BLaER1 (cell line): ENCODE measurements around the gene LPCAT3.
A peak's percentile ranks its signal among the peaks of the same experiment; 100 is the strongest.
"Not testable (repeated sequence)": the region's sequence is repeated elsewhere in the genome, so short reads cannot be mapped to it uniquely, and the experiment has no call there.

Experiments
- H3K27ac ChIP-seq: shearing (Covaris generic); formaldehyde crosslinking; 2 replicates; pipeline ENCODE4 v1.8.1; 2022
- H3K27me3 ChIP-seq: shearing (Covaris generic); formaldehyde crosslinking; 2 replicates; pipeline ENCODE4 v1.8.1; 2022
- H3K36me3 ChIP-seq: shearing (Covaris generic); formaldehyde crosslinking; 2 replicates; pipeline ENCODE4 v1.8.1; 2022
- H3K4me1 ChIP-seq: shearing (Covaris generic); formaldehyde crosslinking; 2 replicates; pipeline ENCODE4 v1.8.1; 2022
- H3K4me2 ChIP-seq: shearing (Covaris generic); formaldehyde crosslinking; 2 replicates; pipeline ENCODE4 v1.8.1; 2022
- H3K4me3 ChIP-seq: shearing (Covaris generic); formaldehyde crosslinking; 2 replicates; pipeline ENCODE4 v1.8.1; 2022
- H3K9ac ChIP-seq: shearing (Covaris generic); formaldehyde crosslinking; 2 replicates; pipeline ENCODE4 v1.8.1; 2022
- H3K9me3 ChIP-seq: shearing (Covaris generic); formaldehyde crosslinking; 2 replicates; pipeline ENCODE4 v1.8.1; 2022
- H4K20me1 ChIP-seq: shearing (Covaris generic); formaldehyde crosslinking; 2 replicates; pipeline ENCODE4 v1.8.1; 2022
- Cebpa-rat ChIP-seq: shearing (Covaris generic); IDR thresholded peaks from 2 replicates; pipeline ENCODE4 v1.8.1; 2022

The LPCAT3 gene

DNA sequence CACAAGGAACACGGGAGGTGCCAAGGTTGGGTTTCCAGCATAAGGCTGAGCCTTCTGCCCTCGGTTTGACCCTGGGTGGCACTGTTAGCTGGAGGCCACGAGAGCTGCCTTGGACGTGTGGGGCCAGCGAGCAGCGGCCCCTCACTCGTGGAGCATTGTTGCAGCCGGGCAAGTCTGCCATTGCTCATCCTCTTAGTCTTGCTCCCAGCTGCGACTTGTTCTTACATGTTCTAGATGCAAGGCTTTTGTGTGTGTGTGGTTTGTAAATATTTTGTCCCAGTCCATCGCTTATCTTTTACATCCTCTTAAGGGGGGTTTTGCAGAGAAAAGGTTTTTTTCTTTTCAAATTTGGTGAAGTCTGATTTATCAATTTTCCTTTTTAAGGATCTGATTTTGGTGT is 21.1 kb upstream of the LPCAT3 start:
- Histone ChIP-seq H3K27me3 (no peaks in the 10 kb centered on the region), H3K4me3 (no peak overlapping the region), H4K20me1 (no peaks in the 10 kb centered on the region), H3K27ac (no peak overlapping the region), H3K9me3 (0 out of 2 replicates have a peak, but pooled peaks cover 7% of the 10 kb centered on the region), H3K9ac (no peak overlapping the region), H3K36me3 (no peaks in the 10 kb centered on the region), H3K4me1 (no peaks in the 10 kb centered on the region), H3K4me2 (no peak overlapping the region)
- TF ChIP-seq Cebpa-rat, result no peak

DNA sequence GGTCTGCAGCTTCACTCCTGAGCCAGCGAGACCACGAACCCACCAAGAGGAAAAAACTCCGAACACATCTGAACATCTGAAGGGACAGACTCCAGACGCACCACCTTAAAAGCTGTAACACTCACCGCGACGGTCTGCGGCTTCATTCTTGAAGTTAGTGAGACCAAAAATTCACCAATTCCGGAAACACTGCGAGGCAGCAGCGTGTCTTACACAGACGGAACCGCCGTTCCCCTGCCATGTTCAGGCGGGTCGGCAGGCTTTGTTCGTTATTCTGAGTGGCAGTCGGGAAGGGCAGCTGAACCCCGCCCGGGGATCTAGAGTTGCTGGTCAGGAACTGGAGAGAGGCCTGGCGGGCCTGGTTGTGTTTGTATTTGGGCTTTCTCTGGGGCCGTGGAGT is 20.3 kb upstream of the LPCAT3 start:
- H3K9ac ChIP-seq, result no peak overlapping the region
- 0 out of 2 replicates have a peak, but pooled peaks cover 7% of the 10 kb centered on the region for H3K9me3 ChIP-seq
- TF ChIP-seq Cebpa-rat, result no peak
- H3K4me3 ChIP-seq, result no peak overlapping the region
- no peaks in the 10 kb centered on the region for H3K4me1 ChIP-seq
- H4K20me1 ChIP-seq, result no peaks in the 10 kb centered on the region
- H3K27me3 ChIP-seq, result no peaks in the 10 kb centered on the region
- no peak overlapping the region for H3K27ac ChIP-seq
- H3K36me3 ChIP-seq, result no peaks in the 10 kb centered on the region
- no peak overlapping the region for H3K4me2 ChIP-seq

DNA sequence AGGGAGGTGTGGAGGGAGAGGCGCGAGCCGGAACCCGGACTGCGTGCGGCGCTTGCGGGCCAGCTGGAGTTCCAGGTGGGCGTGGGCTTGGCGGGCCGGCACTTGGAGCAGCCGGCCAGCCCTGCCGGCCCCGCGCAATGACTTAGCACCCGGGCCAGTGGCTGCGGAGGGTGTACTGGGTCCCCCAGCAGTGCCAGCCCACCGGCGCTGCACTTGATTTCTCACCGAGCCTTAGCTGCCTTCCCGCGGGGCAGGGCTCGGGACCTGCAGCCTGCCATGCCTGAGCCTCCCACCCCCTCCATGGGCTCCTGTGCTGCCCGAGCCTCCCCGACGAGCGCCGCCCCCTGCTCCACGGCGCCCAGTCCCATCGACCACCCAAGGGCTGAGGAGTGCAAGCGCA is 19.1 kb upstream of the LPCAT3 start:
- H3K9me3 ChIP-seq, H3K36me3 ChIP-seq, H3K4me2 ChIP-seq, H3K4me1 ChIP-seq, H3K27ac ChIP-seq, H3K4me3 ChIP-seq, H3K9ac ChIP-seq, H3K27me3 ChIP-seq, H4K20me1 ChIP-seq: not testable (repeated sequence)

DNA sequence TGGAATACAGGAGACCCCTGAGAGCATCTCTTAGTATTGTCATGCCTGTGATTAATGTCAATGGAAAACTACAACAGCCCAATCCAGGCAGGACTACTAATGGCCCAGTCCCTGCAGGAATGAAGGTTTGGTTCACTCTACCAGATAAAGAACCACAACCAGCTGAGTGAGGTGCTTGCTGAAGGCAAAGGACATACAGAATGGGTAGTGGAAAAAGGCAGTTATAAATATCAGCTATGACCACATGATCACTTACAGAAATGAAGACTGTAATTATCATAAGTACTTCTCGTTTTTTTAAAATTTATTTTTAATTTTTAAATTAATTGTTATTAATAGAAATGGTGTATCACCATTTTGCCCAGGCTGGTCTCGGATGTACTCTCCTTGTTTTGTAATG is 17.2 kb upstream of the LPCAT3 start:
- H3K9me3 ChIP-seq, result peaks cover 7% of the 10 kb centered on the region; the same call in 1 of the 2 replicates
- H3K27ac ChIP-seq, result no peak overlapping the region
- no peaks in the 10 kb centered on the region for H3K27me3 ChIP-seq
- H3K4me1 ChIP-seq, result no peaks in the 10 kb centered on the region
- no peaks in the 10 kb centered on the region for H3K36me3 ChIP-seq
- H3K9ac ChIP-seq, result no peak overlapping the region
- H3K4me3 ChIP-seq, result no peak overlapping the region
- H3K4me2 ChIP-seq, result no peak overlapping the region
- no peak for TF ChIP-seq Cebpa-rat
- H4K20me1 ChIP-seq, result no peaks in the 10 kb centered on the region

DNA sequence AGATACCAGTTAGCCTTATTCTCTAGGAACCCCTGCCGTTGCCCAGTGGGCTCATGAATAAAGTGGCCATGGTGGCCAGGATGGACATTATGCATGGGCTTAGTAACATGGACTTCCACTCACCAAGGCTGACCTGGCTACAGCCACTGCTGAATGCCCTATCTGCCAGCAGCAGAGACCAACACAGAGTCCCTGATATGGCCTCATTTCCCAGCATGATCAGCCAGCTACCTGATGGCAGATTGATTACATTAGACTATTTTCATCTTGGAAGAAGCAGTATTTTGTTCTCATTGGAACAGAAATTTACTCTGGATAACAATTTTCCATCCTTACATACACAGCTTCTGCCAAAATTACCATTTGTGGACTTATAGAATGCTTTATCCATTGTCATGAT is 16.2 kb upstream of the LPCAT3 start:
- no peak for TF ChIP-seq Cebpa-rat
- Histone ChIP-seq H3K4me3 (no peak overlapping the region), H3K27ac (no peak overlapping the region), H3K4me2 (no peak overlapping the region), H3K9me3 (peaks cover 7% of the 10 kb centered on the region; the same call in 1 of the 2 replicates), H3K27me3 (no peaks in the 10 kb centered on the region), H4K20me1 (no peaks in the 10 kb centered on the region), H3K4me1 (no peaks in the 10 kb centered on the region), H3K9ac (no peak overlapping the region), H3K36me3 (no peaks in the 10 kb centered on the region)

DNA sequence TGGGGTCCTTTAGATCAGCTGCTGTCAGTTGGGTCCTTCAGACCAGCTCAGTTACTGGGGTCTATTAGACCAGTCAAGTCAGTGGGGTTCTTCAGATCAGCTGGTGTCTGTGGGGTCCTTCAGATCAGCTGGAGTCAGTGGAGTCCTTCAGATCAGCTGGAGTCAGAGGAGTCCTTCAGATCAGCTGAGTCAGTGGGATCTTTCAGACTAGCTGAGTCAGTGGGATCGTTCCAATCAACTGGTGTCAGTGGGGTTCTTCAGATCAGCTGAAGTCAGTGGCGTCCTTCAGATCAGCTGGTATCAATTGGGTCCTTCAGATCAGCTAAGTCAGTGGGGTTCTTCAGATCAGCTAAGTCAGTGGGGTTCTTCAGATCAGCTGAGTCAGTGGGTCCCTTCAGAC is 14.7 kb upstream of the LPCAT3 start:
- Histone ChIP-seq H3K36me3 (no peaks in the 10 kb centered on the region), H3K4me2 (no peak overlapping the region), H3K4me1 (no peaks in the 10 kb centered on the region), H3K4me3 (no peak overlapping the region), H3K9me3 (no peaks in the 10 kb centered on the region; the same call in 1 of the 2 replicates), H3K27me3 (no peaks in the 10 kb centered on the region), H4K20me1 (no peaks in the 10 kb centered on the region), H3K27ac (no peak overlapping the region), H3K9ac (no peak overlapping the region)
- no peak for TF ChIP-seq Cebpa-rat

DNA sequence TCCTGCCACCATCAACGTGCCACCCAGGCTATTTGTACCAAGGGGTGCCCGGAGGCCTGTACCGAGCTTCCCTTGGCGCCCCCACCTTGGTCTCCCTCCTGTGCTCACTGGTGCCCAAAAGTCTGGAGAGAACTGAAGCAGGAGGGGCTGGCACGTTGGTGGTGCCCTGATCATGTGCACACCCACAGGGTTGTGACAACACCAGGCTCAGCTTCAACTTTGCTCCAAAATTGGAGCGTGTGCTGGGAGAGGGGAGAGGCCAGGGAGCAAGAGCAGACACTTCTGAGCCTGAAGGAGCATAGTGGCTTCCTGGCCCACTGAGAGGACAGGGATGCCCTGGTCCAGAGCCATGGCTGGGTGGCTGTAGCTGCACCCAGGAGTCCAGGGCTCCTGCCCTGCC is 13.0 kb upstream of the LPCAT3 start:
- Histone ChIP-seq H3K4me2 (no peak overlapping the region), H3K4me1 (no peaks in the 10 kb centered on the region), H4K20me1 (no peaks in the 10 kb centered on the region), H3K9ac (no peak overlapping the region), H3K9me3 (no peaks in the 10 kb centered on the region; the same call in 1 of the 2 replicates), H3K27me3 (no peaks in the 10 kb centered on the region), H3K36me3 (no peaks in the 10 kb centered on the region), H3K4me3 (no peak overlapping the region), H3K27ac (no peak overlapping the region)
- TF ChIP-seq Cebpa-rat, result no peak

DNA sequence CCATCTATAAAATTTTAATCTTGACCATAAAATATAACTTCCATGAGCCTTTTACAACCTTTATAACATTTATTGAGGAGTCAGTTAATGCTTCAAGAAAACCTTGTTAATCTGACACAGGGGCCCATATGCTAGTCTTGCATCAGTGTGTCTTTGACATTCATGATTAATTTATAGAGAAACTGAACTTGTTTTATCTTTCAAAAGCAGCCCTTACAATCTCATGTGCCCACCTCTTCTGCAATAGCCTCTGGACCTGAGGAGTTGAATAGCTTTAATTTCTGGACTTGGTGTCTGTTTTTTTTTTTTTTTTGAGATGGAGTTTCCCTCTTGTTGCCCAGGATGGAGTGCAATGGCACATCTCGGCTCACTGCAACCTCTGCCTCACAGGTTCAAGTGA is 8.6 kb upstream of the LPCAT3 start:
- Histone ChIP-seq H4K20me1 (no peaks in the 10 kb centered on the region), H3K36me3 (no peaks in the 10 kb centered on the region), H3K9ac (no peak overlapping the region), H3K4me1 (no peaks in the 10 kb centered on the region), H3K27me3 (no peaks in the 10 kb centered on the region), H3K4me3 (no peak overlapping the region), H3K27ac (no peak overlapping the region), H3K4me2 (no peak overlapping the region), H3K9me3 (no peaks in the 10 kb centered on the region; the same call in 1 of the 2 replicates)
- TF ChIP-seq Cebpa-rat, result no peak

DNA sequence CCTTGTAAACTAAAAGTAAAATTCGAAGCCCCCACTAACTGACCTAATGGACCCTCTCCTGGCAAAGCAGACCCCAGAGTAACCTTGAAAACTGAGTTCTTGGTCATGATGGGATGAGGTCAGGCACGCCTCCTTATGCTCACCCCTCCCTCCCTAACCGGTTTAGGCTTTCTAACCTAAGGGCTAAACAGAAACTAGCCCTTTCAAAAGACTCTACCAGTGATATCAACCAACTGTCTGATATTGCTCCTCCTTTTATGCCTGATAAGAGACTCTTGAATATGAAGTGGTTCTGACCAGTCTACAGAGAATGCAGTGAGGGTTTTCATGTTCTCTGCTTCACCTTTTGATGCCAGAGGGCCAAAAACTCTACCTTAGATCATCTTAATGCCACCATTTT is 4.8 kb upstream of the LPCAT3 start:
- Histone ChIP-seq H4K20me1 (no peaks in the 10 kb centered on the region), H3K27me3 (no peaks in the 10 kb centered on the region), H3K27ac (no peak overlapping the region), H3K4me3 (no peak overlapping the region), H3K4me2 (no peak overlapping the region), H3K36me3 (no peaks in the 10 kb centered on the region), H3K9me3 (no peaks in the 10 kb centered on the region), H3K4me1 (peaks cover 11% of the 10 kb centered on the region), H3K9ac (no peak overlapping the region)
- TF ChIP-seq Cebpa-rat, result no peak

DNA sequence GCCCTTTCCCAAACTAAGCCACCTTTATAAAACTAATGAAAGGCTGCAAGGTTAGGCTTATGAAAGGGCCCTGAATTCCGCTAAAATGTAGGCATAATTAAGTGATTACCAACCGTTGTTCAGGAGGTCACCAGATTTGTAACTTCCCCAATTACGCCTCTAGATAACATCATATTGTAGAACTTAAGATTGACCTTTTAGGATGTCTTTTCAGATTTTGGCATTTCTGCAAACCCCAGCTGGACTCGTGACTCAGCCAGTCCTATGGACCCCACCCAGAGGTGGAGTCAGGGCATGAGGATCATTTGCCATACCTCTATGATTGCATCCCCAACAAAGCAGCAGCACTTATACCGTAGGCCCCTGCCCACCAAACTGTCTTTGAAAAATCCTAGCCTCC is 3.7 kb upstream of the LPCAT3 start:
- Histone ChIP-seq H3K4me2 (no peak overlapping the region), H3K27ac (no peak overlapping the region), H3K9me3 (no peaks in the 10 kb centered on the region), H3K36me3 (no peaks in the 10 kb centered on the region), H3K4me1 (peaks cover 21% of the 10 kb centered on the region), H3K27me3 (no peaks in the 10 kb centered on the region), H3K9ac (no peak overlapping the region), H4K20me1 (0 out of 2 replicates have a peak, but pooled peaks cover 5% of the 10 kb centered on the region), H3K4me3 (no peak overlapping the region)
- TF ChIP-seq Cebpa-rat, result no peak

DNA sequence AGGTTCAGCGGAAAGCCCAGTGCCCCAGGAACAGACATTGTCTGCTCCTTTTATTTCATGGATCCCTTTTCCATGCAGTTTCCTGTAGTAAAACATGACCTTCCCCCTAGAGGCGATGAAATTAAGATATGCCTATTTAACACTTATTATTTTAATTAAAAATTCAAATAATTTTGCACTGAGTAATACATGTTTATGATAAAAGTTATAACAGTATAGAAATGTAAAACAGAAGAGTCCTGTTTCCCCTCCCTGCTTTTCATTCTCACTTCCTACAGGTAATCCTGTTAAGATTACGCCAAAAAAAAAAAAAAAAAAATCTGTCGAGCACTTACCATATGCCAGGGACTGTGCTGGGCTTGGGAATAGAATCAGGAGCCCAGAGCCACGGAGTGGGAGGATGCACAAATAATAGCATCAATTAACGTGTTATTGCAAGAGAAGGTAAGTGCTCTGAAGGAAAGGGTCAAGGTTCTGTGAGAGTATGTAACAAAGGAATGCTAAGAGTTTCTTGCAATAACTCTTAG is 830 bp upstream of the LPCAT3 start:
- H3K9me3 ChIP-seq, result no peaks in the 10 kb centered on the region
- H3K27me3 ChIP-seq, result no peaks in the 10 kb centered on the region
- peak overlapping the region; percentile 77 for H3K4me3 ChIP-seq
- H4K20me1 ChIP-seq, result peaks cover 28% of the 10 kb centered on the region
- no peak for TF ChIP-seq Cebpa-rat
- peaks cover 40% of the 10 kb centered on the region for H3K4me1 ChIP-seq
- peaks cover 16% of the 10 kb centered on the region for H3K36me3 ChIP-seq
- H3K9ac ChIP-seq, result peak overlapping the region; percentile 84
- peak overlapping the region; percentile 84; the same call in 1 of the 2 replicates for H3K27ac ChIP-seq
- peak overlapping the region; percentile 94 for H3K4me2 ChIP-seq
